GM23338 (cell line): Measurements from ENCODE around the gene LAMA1. TPM values are rescaled to one million over a fixed set of nuclear protein-coding genes. Genes with fewer than 3 reads are reported as not detected.

Experiments used
- ATAC-seq: fragments of 200-7000 bp; cut with Tn5 transposase; 3 replicates; pipeline ENCODE4 v1.9.1; 2020
- DNase-seq: peaks from one replicate; pipeline ENCODE4 v3.0.0-alpha.2; 2015; ENCODE audit warnings: low spot score
- H2AFZ ChIP-seq: fragments of 200-600 bp; sonication (generic); 2 replicates; pipeline ENCODE4 v1.8.0; 2016; ENCODE audit warnings: antibody characterized with exemption, mild to moderate bottlenecking, moderate library complexity
- H3F3A ChIP-seq: fragments of 200-600 bp; sonication (generic); replicated peaks from 2 replicates; pipeline ENCODE4 v1.8.0; 2017; ENCODE audit warnings: antibody characterized with exemption, mixed run types, low read depth
- H3K27ac ChIP-seq: fragments of 200-600 bp; sonication (generic); 2 replicates; pipeline ENCODE4 v1.6.1; 2016; ENCODE audit warnings: low read depth
- H3K27me3 ChIP-seq: fragments of 200-600 bp; sonication (generic); 2 replicates; pipeline ENCODE4 v1.8.0; 2016; ENCODE audit warnings: mild to moderate bottlenecking, mixed run types, moderate library complexity; ENCODE audit not compliant: insufficient read depth
- H3K36me3 ChIP-seq: fragments of 200-600 bp; sonication (generic); 2 replicates; pipeline ENCODE4 v1.8.0; 2016; ENCODE audit warnings: mild to moderate bottlenecking; ENCODE audit not compliant: insufficient read depth
- H3K4me1 ChIP-seq: fragments of 200-600 bp; sonication (generic); 2 replicates; pipeline ENCODE4 v1.8.0; 2016; ENCODE audit warnings: mild to moderate bottlenecking, moderate library complexity; ENCODE audit not compliant: insufficient read depth
- H3K4me2 ChIP-seq: fragments of 200-600 bp; sonication (generic); 2 replicates; pipeline ENCODE4 v1.7.1; 2017; ENCODE audit warnings: mixed run types
- H3K4me3 ChIP-seq: fragments of 200-600 bp; sonication (generic); 2 replicates; pipeline ENCODE4 v1.6.1; 2016; ENCODE audit warnings: mixed run types
- H3K79me2 ChIP-seq: fragments of 200-600 bp; sonication (generic); replicated peaks from 2 replicates; pipeline ENCODE4 v1.8.0; 2017; ENCODE audit warnings: mild to moderate bottlenecking; ENCODE audit not compliant: insufficient read depth
- H3K9me2 ChIP-seq: fragments of 200-600 bp; sonication (generic); 2 replicates; pipeline ENCODE4 v1.8.0; 2017; ENCODE audit not compliant: insufficient read depth
- H4K20me1 ChIP-seq: fragments of 200-600 bp; sonication (generic); replicated peaks from 2 replicates; pipeline ENCODE4 v1.8.0; 2017; ENCODE audit warnings: mild to moderate bottlenecking; ENCODE audit not compliant: insufficient read depth
- H3K27ac Mint-ChIP-seq: 2 replicates; pipeline ENCODE4 v1.8.0; 2020; ENCODE audit warnings: inconsistent platforms, mild to moderate bottlenecking, moderate library complexity, mixed read lengths
- H3K27me3 Mint-ChIP-seq: 3 replicates; pipeline ENCODE4 v1.8.0; 2022; ENCODE audit warnings: low read depth, mild to moderate bottlenecking, moderate library complexity, mixed read lengths, inconsistent platforms; ENCODE audit not compliant: insufficient read depth, poor library complexity
- H3K36me3 Mint-ChIP-seq: 3 replicates; pipeline ENCODE4 v1.8.0; 2021; ENCODE audit warnings: low read depth, mild to moderate bottlenecking, inconsistent platforms, moderate library complexity, mixed read lengths
- H3K4me1 Mint-ChIP-seq: 3 replicates; pipeline ENCODE4 v1.8.0; 2020; ENCODE audit warnings: mild to moderate bottlenecking, inconsistent platforms, mixed read lengths
- H3K4me3 Mint-ChIP-seq: 3 replicates; pipeline ENCODE4 v1.8.0; 2021; ENCODE audit warnings: moderate library complexity, mild to moderate bottlenecking, inconsistent platforms, mixed read lengths
- H3K9me3 Mint-ChIP-seq: 3 replicates; pipeline ENCODE4 v1.8.0; 2020; ENCODE audit warnings: moderate library complexity, mild to moderate bottlenecking, inconsistent platforms, mixed read lengths
- CREB1 ChIP-seq: fragments of 250-450 bp; sonication (Bioruptor Pico); IDR thresholded peaks from 2 replicates; pipeline ENCODE4 v1.5.0; 2020; ENCODE audit warnings: low read depth, mild to moderate bottlenecking, moderate library complexity
- CTCF ChIP-seq, 2 experiments: fragments of 200-600 bp in 1 of 2; sonication (generic) in 1 of 2; conservative IDR thresholded peaks; 2 replicates each; pipeline versions ENCODE4 v1.5.1 to v1.6.1; 2016 to 2017; ENCODE audit warnings: antibody characterized with exemption in 2 of 2, low read depth in 2 of 2, mild to moderate bottlenecking in 2 of 2, moderate library complexity in 1 of 2
- ETS1 ChIP-seq: IDR thresholded peaks from 2 replicates; pipeline ENCODE4 v1.6.1; 2016; ENCODE audit warnings: antibody characterized with exemption
- EZH2phosphoT487 ChIP-seq: fragments of 200-600 bp; sonication (generic); IDR thresholded peaks from one replicate; pipeline ENCODE4 v1.8.1; 2018; ENCODE audit warnings: antibody characterized with exemption; ENCODE audit not compliant: unreplicated experiment
- JUNB ChIP-seq: IDR thresholded peaks from one replicate; pipeline ENCODE4 v1.6.1; 2016; ENCODE audit warnings: antibody characterized with exemption; ENCODE audit not compliant: unreplicated experiment
- NANOG ChIP-seq: IDR thresholded peaks from 2 replicates; pipeline ENCODE4 v1.6.1; 2016; ENCODE audit warnings: antibody characterized with exemption, borderline replicate concordance
- POLR2AphosphoS5 ChIP-seq: IDR thresholded peaks from 2 replicates; pipeline ENCODE4 v1.6.1; 2016; ENCODE audit warnings: antibody characterized with exemption, low read depth
- STAT1 ChIP-seq: IDR thresholded peaks from one replicate; pipeline ENCODE4 v1.6.1; 2016; ENCODE audit warnings: antibody characterized with exemption; ENCODE audit not compliant: unreplicated experiment
- ZNF114 ChIP-seq: fragments of 250-450 bp; sonication (Bioruptor Pico); IDR thresholded peaks from 2 replicates; pipeline ENCODE4 v1.5.0; 2020; ENCODE audit warnings: mild to moderate bottlenecking, moderate library complexity
- ZNF462 ChIP-seq: fragments of 250-450 bp; sonication (Bioruptor Pico); IDR thresholded peaks from 2 replicates; pipeline ENCODE4 v1.5.0; 2020; ENCODE audit warnings: mild to moderate bottlenecking, moderate library complexity
- polyA plus RNA-seq: library from polyadenylated mRNA; unstranded; fragments of >200 nt; fragmentation: Nextera tagmentation; extraction: Ambion mirVana; gene quantifications from 2 replicates; pipeline ENCODE4 v1.2.1, GENCODE V29; 2016
- total RNA-seq: library from RNA; depleted of rRNA; stranded (reverse); fragments of >200 nt; shearing (Covaris generic); gene quantifications from 2 replicates; pipeline ENCODE4 v1.2.3, GENCODE V29; 2014

LAMA1 gene
- total and polyA plus RNA-seq, 2 experiments from 2014 or later = 14.8 to 52.3 TPM

GRCh38 chr18:6921571-6921970, 196.0 kb downstream of the LAMA1 start (continued):
- TF ChIP-seq ZNF462 (CRISPR knock-in tag) = no peak
- no peak for TF ChIP-seq CREB1 (CRISPR knock-in tag)
- TF ChIP-seq POLR2AphosphoS5 = no peak
- no peak for TF ChIP-seq ZNF114

GRCh38 chr18:6920099-6920955, 197.3 kb downstream of the LAMA1 start:
- Histone ChIP-seq H3K4me3 (no peak overlapping the region), H3K27me3 (no peaks in the 10 kb centered on the region), H3K4me2 (no peak overlapping the region), H3K4me1 (no peaks in the 10 kb centered on the region), H3K27ac (no peak overlapping the region), H3K9me2 (no peaks in the 10 kb centered on the region), H4K20me1 (no peaks in the 10 kb centered on the region), H3F3A (no peaks in the 10 kb centered on the region), H3K79me2 (no peaks in the 10 kb centered on the region), H3K36me3 (no peaks in the 10 kb centered on the region), H2AFZ (0 out of 2 replicates have a peak overlapping the region, but pooled peaks have one; percentile 72)
- Mint-ChIP-seq H3K27ac (peak overlapping the region; percentile 61), H3K9me3 (no peaks in the 10 kb centered on the region; the same call in 2 of the 3 replicates), H3K4me3 (no peak overlapping the region), H3K27me3 (no peaks in the 10 kb centered on the region), H3K36me3 (no peaks in the 10 kb centered on the region; the same call in 1 of the 3 replicates), H3K4me1 (no peaks in the 10 kb centered on the region)
- DNase-seq = peak; percentile 90
- TF ChIP-seq ETS1 (no peak), STAT1 (no peak), CTCF (conservative IDR thresholded peaks at IDR 0.05; ENCODE audit: low read depth in 2 of 2) (peak; percentile 85 to 88), EZH2phosphoT487 (no peak), NANOG (no peak), JUNB (no peak), ZNF114 (no peak)
- ATAC-seq = peak; percentile 82
